COLO668 (cell line): ENCODE data around the gene DIABLO.
"Not testable (repeated sequence)": the region's sequence is repeated elsewhere in the genome, so short reads cannot be mapped to it uniquely, and the experiment has no call there.

Source experiments
- DNase-seq: peaks from one replicate; lab custom pipeline; 2025; ENCODE audit not compliant: unreplicated experiment; lab: John Stamatoyannopoulos, UW

Gene DIABLO

GRCh38 chr12:122215771-122216170 is 10.1 kb downstream of the DIABLO start:
- DNase-seq: no peak

DNA sequence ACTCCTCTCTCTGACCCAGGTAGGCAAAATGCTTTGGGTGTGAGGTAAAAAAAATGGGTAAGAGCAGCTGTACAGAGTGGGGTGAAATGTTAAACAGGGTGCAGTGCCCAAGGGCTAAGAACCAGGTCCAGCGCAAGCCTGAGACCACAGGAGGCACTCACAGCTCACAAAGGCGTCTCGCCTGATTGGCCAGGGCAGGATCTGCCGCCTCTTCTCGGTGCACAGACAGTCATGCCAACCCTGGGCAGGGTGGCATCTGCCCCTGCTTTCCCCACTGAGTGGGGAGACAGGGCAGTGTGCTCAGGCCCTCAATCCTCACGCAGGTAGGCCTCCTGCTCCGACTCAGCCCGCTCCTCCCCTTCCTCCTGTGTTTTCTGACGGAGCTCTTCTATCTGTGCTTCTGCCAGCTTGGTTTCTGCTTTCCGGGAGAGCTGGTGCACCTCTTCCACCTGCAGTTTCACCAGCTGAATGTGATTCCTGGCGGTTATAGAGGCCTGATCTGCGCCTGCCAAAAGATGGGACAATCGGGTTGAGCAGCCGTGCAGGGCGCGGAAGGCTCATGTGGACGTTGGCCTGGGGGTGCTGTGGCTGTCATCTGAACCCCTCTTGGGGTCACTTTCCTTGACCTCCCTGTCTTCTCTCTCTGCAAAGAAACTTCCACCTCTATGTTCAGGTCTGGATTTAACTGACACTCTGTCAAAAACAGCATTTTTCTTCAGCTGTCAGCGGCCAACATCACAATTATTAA is 17.6 kb downstream of the DIABLO start:
- DNase-seq: no peak

DNA sequence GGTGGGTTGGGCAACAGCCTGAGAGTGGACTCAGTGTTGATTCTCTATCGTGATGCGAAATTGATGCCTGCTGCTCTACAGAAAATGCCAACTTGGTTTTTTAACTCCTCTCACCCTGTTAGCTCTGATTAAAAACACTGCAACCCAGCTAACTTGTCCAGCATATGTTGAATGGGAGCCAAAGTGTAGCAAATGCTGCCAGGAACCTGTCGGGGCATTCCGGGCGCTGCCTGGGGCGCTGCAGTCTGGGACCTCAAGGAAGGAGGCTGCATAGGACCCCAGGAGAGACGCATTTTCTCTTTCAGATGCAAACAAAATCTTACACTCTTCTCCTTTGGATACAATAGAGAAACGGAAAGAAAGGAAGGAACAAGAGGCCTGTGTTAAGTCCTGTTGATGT is 18.5 kb downstream of the DIABLO start:
- DNase-seq: no peak

DNA sequence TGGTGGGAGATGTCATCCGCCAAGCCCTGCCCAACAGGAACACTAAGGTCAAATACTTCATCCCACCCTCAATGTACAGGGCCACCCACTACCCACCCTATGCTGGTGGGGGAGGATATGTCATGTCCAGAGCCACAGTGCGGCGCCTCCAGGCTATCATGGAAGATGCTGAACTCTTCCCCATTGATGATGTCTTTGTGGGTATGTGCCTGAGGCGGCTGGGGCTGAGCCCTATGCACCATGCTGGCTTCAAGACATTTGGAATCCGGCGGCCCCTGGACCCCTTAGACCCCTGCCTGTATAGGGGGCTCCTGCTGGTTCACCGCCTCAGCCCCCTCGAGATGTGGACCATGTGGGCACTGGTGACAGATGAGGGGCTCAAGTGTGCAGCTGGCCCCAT is 18.9 kb downstream of the DIABLO start:
- no peak for DNase-seq

DNA sequence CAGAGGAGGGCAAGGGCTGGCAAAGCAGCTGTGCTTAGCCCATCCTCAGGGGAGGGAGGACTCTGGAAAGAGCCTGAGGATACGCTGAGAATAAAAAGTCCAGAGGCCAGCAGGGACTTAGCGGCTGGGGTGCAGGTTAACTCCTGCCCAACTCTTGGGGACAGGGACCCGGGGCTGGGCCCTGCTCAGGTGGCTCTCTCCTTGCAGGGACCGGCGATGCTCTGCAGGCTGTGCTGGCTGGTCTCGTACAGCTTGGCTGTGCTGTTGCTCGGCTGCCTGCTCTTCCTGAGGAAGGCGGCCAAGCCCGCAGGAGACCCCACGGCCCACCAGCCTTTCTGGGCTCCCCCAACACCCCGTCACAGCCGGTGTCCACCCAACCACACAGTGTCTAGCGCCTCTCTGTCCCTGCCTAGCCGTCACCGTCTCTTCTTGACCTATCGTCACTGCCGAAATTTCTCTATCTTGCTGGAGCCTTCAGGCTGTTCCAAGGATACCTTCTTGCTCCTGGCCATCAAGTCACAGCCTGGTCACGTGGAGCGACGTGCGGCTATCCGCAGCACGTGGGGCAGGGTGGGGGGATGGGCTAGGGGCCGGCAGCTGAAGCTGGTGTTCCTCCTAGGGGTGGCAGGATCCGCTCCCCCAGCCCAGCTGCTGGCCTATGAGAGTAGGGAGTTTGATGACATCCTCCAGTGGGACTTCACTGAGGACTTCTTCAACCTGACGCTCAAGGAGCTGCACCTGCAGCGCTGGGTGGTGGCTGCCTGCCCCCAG is 19.6 kb downstream of the DIABLO start:
- DNase-seq: no peak

- no peak for DNase-seq
Observed at GRCh38 chr12:122205053-122205925, 20.6 kb downstream of the DIABLO start.

- peak; percentile 58 for DNase-seq
Observed at GRCh38 chr12:122204167-122205052, 21.4 kb downstream of the DIABLO start.

- peak; percentile 78 for DNase-seq
Observed at GRCh38 chr12:122203301-122204166, 22.3 kb downstream of the DIABLO start, which contains the start of gene B3GNT4. B3GNT4 (plus strand) TSS chr12:122203709; CDS start chr12:122204619, 910 bp downstream.

DNA sequence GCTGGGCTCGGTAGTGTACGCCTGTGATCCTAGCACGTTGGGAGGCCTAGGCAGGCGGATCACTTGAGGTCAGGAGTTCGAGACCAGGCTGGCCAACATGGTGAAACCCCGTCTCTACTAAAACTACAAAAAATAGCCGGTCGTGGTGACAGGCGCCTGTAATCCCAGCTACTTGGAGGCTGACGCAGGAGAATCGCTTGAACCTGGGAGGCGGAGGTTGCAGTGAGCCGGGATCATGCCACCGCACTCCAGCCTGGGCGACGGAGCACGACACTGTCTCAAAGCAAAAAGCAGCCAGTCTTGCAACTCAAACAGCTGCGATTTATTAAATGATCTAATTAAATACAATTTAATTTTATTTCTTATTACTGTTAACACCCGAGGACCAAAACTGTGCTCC is 23.0 kb downstream of the DIABLO start:
- not testable (repeated sequence) for DNase-seq

DNA sequence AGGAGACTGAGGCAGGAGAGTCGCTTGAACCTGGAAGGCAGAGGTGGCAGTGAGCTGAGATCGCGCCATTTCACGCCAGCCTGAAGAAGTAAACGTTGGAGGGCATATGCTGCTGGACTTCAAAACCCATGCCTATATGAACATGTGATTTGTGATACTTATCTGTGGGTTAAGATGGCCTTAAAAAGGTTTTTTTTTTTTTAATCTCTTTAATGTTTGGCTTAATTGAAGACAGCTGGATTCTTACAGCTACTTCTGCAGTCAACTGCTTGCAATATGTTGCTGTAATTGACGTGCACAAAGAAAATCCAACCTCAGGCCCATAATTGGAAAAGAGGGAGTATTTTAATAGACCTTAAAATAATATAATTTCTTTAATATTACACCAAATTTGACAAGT is 23.8 kb downstream of the DIABLO start:
- no peak for DNase-seq

- no peak for DNase-seq
Observed at GRCh38 chr12:122201381-122201780, 24.5 kb downstream of the DIABLO start.

GRCh38 chr12:122200541-122201175 is 25.2 kb downstream of the DIABLO start:
- no peak for DNase-seq

GRCh38 chr12:122199484-122200355 is 26.1 kb downstream of the DIABLO start:
- DNase-seq: no peak

GRCh38 chr12:122197612-122197966 is 28.3 kb downstream of the DIABLO start:
- no peak for DNase-seq

DNA sequence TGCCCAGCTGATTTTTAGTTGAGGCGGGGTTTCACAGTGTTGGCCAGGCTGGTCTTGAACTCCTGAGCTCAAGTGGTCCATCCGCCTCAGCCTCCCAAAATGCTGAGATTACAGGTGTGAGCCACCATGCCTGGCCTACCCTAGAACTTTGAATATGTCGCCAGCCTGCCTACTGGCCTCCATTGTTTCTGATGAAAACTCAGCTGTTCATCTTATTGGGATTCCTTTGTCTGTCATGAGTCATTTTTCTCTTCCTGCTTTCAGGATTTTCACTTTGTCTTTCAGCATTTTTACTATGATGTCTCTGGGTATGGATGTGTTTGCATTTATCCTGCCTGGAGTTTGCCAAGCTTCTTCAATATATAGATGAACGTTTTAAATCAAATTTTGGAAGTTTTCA is 30.4 kb downstream of the DIABLO start:
- no peak for DNase-seq

- DNase-seq: no peak
Observed at GRCh38 chr12:122194804-122195203, 31.0 kb downstream of the DIABLO start.

GRCh38 chr12:122192441-122192840 is 33.4 kb downstream of the DIABLO start:
- DNase-seq: no peak
